Liver (tissue), 9 donors: Measurements from ENCODE around the gene ZNF837. TPM values are rescaled to one million over a fixed set of nuclear protein-coding genes. Genes with fewer than 3 reads are reported as not detected.

Experiments used
- DNase-seq: peaks from one replicate; pipeline ENCODE4 v3.0.0-alpha.2; 2017; ENCODE audit warnings: low spot score
- H3K27ac ChIP-seq, 2 donors: one replicate each; pipeline ENCODE4 v1.7.0; 2013; ENCODE audit warnings: inconsistent platforms in 2 of 2, low read length in 2 of 2, control low read depth in 1 of 2, low read depth in 1 of 2, mild to moderate bottlenecking in 1 of 2
- H3K27me3 ChIP-seq, 4 donors: one replicate each; pipeline versions ENCODE4 v1.6.1 to v1.7.0; 2013; ENCODE audit warnings: low read length in 3 of 4, inconsistent platforms in 1 of 4, mild to moderate bottlenecking in 1 of 4, moderate library complexity in 1 of 4; ENCODE audit not compliant: control insufficient read depth in 4 of 4, insufficient read depth in 4 of 4
- H3K36me3 ChIP-seq, 4 donors: one replicate each; pipeline versions ENCODE4 v1.6.1 to v1.7.0; 2013; ENCODE audit warnings: low read length in 3 of 4, mild to moderate bottlenecking in 3 of 4, low read depth in 1 of 4, moderate library complexity in 1 of 4; ENCODE audit not compliant: control insufficient read depth in 4 of 4, insufficient read depth in 3 of 4
- H3K4me1 ChIP-seq, 4 donors: one replicate each; pipeline versions ENCODE4 v1.6.1 to v1.7.0; 2013; ENCODE audit warnings: low read length in 3 of 4, mild to moderate bottlenecking in 3 of 4, moderate library complexity in 1 of 4; ENCODE audit not compliant: control insufficient read depth in 4 of 4, insufficient read depth in 4 of 4
- H3K4me3 ChIP-seq, 3 donors: one replicate each; pipeline versions ENCODE4 v1.6.1 to v1.7.0; 2013; ENCODE audit warnings: low read length in 3 of 3, control low read depth in 1 of 3, low read depth in 1 of 3, mild to moderate bottlenecking in 1 of 3
- H3K9ac ChIP-seq, 2 donors: one replicate each; pipeline ENCODE4 v1.7.0; 2013; ENCODE audit warnings: low read length in 2 of 2, mild to moderate bottlenecking in 2 of 2, moderate library complexity in 2 of 2, control low read depth in 1 of 2, low read depth in 1 of 2
- H3K9me3 ChIP-seq, 4 donors: one replicate each; pipeline versions ENCODE4 v1.6.1 to v1.7.0; 2013; ENCODE audit warnings: low read length in 3 of 4; ENCODE audit not compliant: control insufficient read depth in 4 of 4
- ATF3 ChIP-seq: IDR thresholded peaks from 2 replicates; pipeline ENCODE4 v1.6.1; 2016; ENCODE audit warnings: antibody characterized with exemption
- CTCF ChIP-seq: fragments of 150-350 bp; IDR thresholded peaks from 2 replicates; pipeline ENCODE4 v1.5.1; 2017; ENCODE audit warnings: improper control_type of control experiment, low read depth, low read length; ENCODE audit not compliant: missing input control
- EGR1 ChIP-seq, 2 donors: IDR thresholded peaks; 2 replicates each; pipeline ENCODE4 v1.6.1; 2016 to 2018; ENCODE audit warnings: antibody characterized with exemption in 2 of 2, low read depth in 2 of 2
- FOXA1 ChIP-seq: IDR thresholded peaks from 2 replicates; pipeline ENCODE4 v1.6.1; 2016; ENCODE audit warnings: antibody characterized with exemption
- FOXA2 ChIP-seq: IDR thresholded peaks from 2 replicates; pipeline ENCODE4 v1.6.1; 2016; ENCODE audit warnings: antibody characterized with exemption
- GABPA ChIP-seq, 2 donors: IDR thresholded peaks in 1 of 2; conservative IDR thresholded peaks in 1 of 2; 2 replicates each; pipeline ENCODE4 v1.6.1; 2016; ENCODE audit warnings: antibody characterized with exemption in 2 of 2, mild to moderate bottlenecking in 1 of 2, moderate library complexity in 1 of 2
- HNF4A ChIP-seq, 2 donors: conservative IDR thresholded peaks; 2 replicates each; pipeline ENCODE4 v1.6.1; 2016; ENCODE audit warnings: antibody characterized with exemption in 2 of 2, mild to moderate bottlenecking in 2 of 2
- HNF4G ChIP-seq: IDR thresholded peaks from 2 replicates; pipeline ENCODE4 v1.6.1; 2016; ENCODE audit warnings: antibody characterized with exemption
- JUND ChIP-seq, 2 donors: IDR thresholded peaks; 2 replicates each; pipeline ENCODE4 v1.6.1; 2016; ENCODE audit warnings: antibody characterized with exemption in 2 of 2
- NR2F2 ChIP-seq: IDR thresholded peaks from 2 replicates; pipeline ENCODE4 v1.6.1; 2016; ENCODE audit warnings: antibody characterized with exemption
- RAD21 ChIP-seq, 2 donors: IDR thresholded peaks; 2 replicates each; pipeline ENCODE4 v1.6.1; 2016; ENCODE audit warnings: antibody characterized with exemption in 2 of 2, mild to moderate bottlenecking in 2 of 2
- REST ChIP-seq: IDR thresholded peaks from 2 replicates; pipeline ENCODE4 v1.6.1; 2016; ENCODE audit warnings: antibody characterized with exemption, mild to moderate bottlenecking
- RXRA ChIP-seq, 2 donors: IDR thresholded peaks; 2 replicates each; pipeline ENCODE4 v1.6.1; 2017 to 2018; ENCODE audit warnings: antibody characterized with exemption in 2 of 2, mild to moderate bottlenecking in 1 of 2
- SP1 ChIP-seq: IDR thresholded peaks from 2 replicates; pipeline ENCODE4 v1.6.1; 2018; ENCODE audit warnings: antibody characterized with exemption, mild to moderate bottlenecking
- TAF1 ChIP-seq: conservative IDR thresholded peaks from 2 replicates; pipeline ENCODE4 v1.6.1; 2016; ENCODE audit warnings: antibody characterized with exemption, mild to moderate bottlenecking
- YY1 ChIP-seq: IDR thresholded peaks from 2 replicates; pipeline ENCODE4 v1.6.1; 2016; ENCODE audit warnings: antibody characterized with exemption, mild to moderate bottlenecking
- ZBTB33 ChIP-seq: IDR thresholded peaks from 2 replicates; pipeline ENCODE4 v1.6.1; 2016; ENCODE audit warnings: antibody characterized with exemption
- WGBS: extraction: QIAGEN DNeasy Blood & Tissue Kit; methylation state at CpG from one replicate; pipeline ENCODE4 v1.1.7; 2013; 5-methylcytosine and 5-hydroxymethylcytosine counted together
- polyA plus RNA-seq, 2 donors: library from polyadenylated mRNA; stranded (reverse) in 1 of 2; unstranded in 1 of 2; fragments of 200-250 nt in 1 of 2; fragments of >200 nt in 1 of 2; fragmentation: Nextera tagmentation in 1 of 2; extraction: Ambion mirVana in 1 of 2; gene quantifications; one replicate each; pipeline versions ENCODE4 v1.2.1 to v1.2.3, GENCODE V29; 2013 to 2015
- total RNA-seq, 2 donors: library from RNA; depleted of rRNA; stranded (reverse); fragments of >200 nt; gene quantifications; one replicate each; pipeline ENCODE4 v1.2.3, GENCODE V29; 2014
- TF ChIP-seq, protein P1 (sequence below): IDR thresholded peaks from 2 replicates; pipeline ENCODE4 v1.6.1; 2016; ENCODE audit warnings: antibody characterized with exemption
- donor health status: healthy.
- donor health status: healthy.
- donor health status: healthy.
- donor health status: healthy.
- donor health status: healthy.

The ZNF837 gene
- total and polyA plus RNA-seq, 4 donors = 0.54 to 3.6 (median 2.3) TPM

GRCh38 chr19:58366585-58367430 is 14.0 kb downstream of the ZNF837 start:
- H3K27ac ChIP-seq = no peak overlapping the region
- no peak overlapping the region for H3K9ac ChIP-seq
- no peaks in the 10 kb centered on the region for H3K27me3 ChIP-seq
- TF ChIP-seq SP1 (no peak), FOXA2 (no peak), NR2F2 (no peak), TAF1 (no peak), RXRA (IDR thresholded peaks at IDR 0.05) (no peak), YY1 (no peak), JUND (IDR thresholded peaks at IDR 0.05) (no peak), ATF3 (no peak), REST (no peak), ZBTB33 (no peak), RAD21 (IDR thresholded peaks at IDR 0.05) (no peak), EGR1 (IDR thresholded peaks at IDR 0.05; ENCODE audit: low read depth in 2 of 2) (no peak), HNF4A (conservative IDR thresholded peaks at IDR 0.05) (no peak), GABPA (IDR thresholded peaks at IDR 0.05 in 1 of 2, conservative IDR thresholded peaks at IDR 0.05 in 1 of 2) (no peak), FOXA1 (no peak)
- TF ChIP-seq, protein P1, sequence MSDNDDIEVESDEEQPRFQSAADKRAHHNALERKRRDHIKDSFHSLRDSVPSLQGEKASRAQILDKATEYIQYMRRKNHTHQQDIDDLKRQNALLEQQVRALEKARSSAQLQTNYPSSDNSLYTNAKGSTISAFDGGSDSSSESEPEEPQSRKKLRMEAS = no peak
- H3K36me3 ChIP-seq = peaks cover 0 to 2% (median 0%) of the 10 kb centered on the region in 4 donors
- peaks cover 0 to 6% (median 2%) of the 10 kb centered on the region in 4 donors for H3K4me1 ChIP-seq
- H3K4me3 ChIP-seq = no peak overlapping the region
- no peaks in the 10 kb centered on the region for H3K9me3 ChIP-seq
- DNase-seq = peak; percentile 29
- WGBS = 95% methylated on average over 32 of the region's 32 CpGs

DNA sequence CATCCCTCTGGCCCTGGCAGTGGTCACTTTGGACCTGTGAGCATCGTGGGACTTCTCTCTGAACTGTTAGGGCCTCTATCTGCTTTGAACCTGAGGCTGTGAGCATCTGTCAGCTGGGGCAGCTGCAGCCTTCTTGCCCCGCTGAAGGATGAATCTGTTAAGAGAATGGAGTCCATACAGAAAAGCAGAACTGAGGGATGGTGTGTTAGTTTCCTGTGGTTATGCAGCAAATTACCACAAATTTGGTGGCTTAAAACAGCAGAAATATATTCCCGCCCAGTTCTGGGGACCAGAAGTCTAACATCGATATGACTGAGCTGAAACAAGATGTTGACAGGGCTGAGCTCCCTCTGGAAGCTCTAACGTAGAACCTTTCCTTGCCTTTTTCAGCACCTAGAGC is 16.7 kb downstream of the ZNF837 start:
- no peaks in the 10 kb centered on the region for H3K27me3 ChIP-seq
- no peak overlapping the region for H3K4me3 ChIP-seq
- whole genome bisulfite sequencing = 76% methylated on average over 5 of the region's 5 CpGs
- no peaks in the 10 kb centered on the region for H3K9me3 ChIP-seq
- no peak overlapping the region for H3K27ac ChIP-seq
- DNase-seq = no peak
- H3K9ac ChIP-seq = no peak overlapping the region
- H3K4me1 ChIP-seq = peaks cover 3 to 11% (median 7%) of the 10 kb centered on the region in 4 donors
- no peaks in the 10 kb centered on the region for H3K36me3 ChIP-seq
- TF ChIP-seq CTCF (no peak), NR2F2 (no peak), FOXA1 (no peak), EGR1 (IDR thresholded peaks at IDR 0.05; ENCODE audit: low read depth in 2 of 2) (no peak), FOXA2 (no peak), HNF4G (no peak), RAD21 (IDR thresholded peaks at IDR 0.05) (no peak)
